ENCODE measurements around the gene CACTIN. TPM values are rescaled to one million over a fixed set of nuclear protein-coding genes. Genes with fewer than 3 reads are reported as not detected.
"Not testable (repeated sequence)": the region's sequence is repeated elsewhere in the genome, so short reads cannot be mapped to it uniquely, and the experiment has no call there.

Gene CACTIN
- total RNA-seq, 3 donors from 2014 or later = 22.4 to 26.8 (median 22.6) TPM

- intact Hi-C loops (cut with DNase I, micrococcal nuclease) = no loop called here
- H3K4me3 ChIP-seq = no peak overlapping the region
- TF ChIP-seq CTCF (IDR thresholded peaks at IDR 0.05) = no peak
These were observed 40.4 kb downstream of the CACTIN start for GRCh38 chr19:3586127-3586626.

GRCh38 chr19:3585301-3586126 lies 41.1 kb downstream of the CACTIN start, which contains the start of gene GIPC3:
Gene GIPC3 (plus strand): TSS chr19:3585478. CDS start chr19:3585598, 120 bp downstream.
- ATAC-seq = no peak

More at GRCh38 chr19:3586127-3586626, 40.4 kb downstream of the CACTIN start:
- H3K36me3 ChIP-seq (ENCODE audit: low read depth) = no peaks in the 10 kb centered on the region
- DNase-seq = no peak
- no peak for ATAC-seq
- no peaks in the 10 kb centered on the region for H3K4me1 ChIP-seq (ENCODE audit: low read depth)
- no peaks in the 10 kb centered on the region for H3K9me3 ChIP-seq

GRCh38 chr19:3584036-3584802 lies 42.4 kb downstream of the CACTIN start:
- H3K36me3 ChIP-seq (ENCODE audit: low read depth); ATAC-seq; H3K4me1 ChIP-seq (ENCODE audit: low read depth); intact Hi-C loops (cut with DNase I, micrococcal nuclease); DNase-seq; H3K4me3 ChIP-seq; H3K9me3 ChIP-seq: not testable (repeated sequence)

More at GRCh38 chr19:3585301-3586126, 41.1 kb downstream of the CACTIN start, which contains the start of gene GIPC3:
- no peaks in the 10 kb centered on the region for H3K4me1 ChIP-seq (ENCODE audit: low read depth)
- H3K9me3 ChIP-seq = no peaks in the 10 kb centered on the region
- H3K4me3 ChIP-seq = no peak within 1 kb of the TSS
- intact Hi-C loops (cut with DNase I, micrococcal nuclease) = no loop called here
- no peaks in the 10 kb centered on the region for H3K36me3 ChIP-seq (ENCODE audit: low read depth)
- DNase-seq = no peak
- no peak for TF ChIP-seq CTCF (IDR thresholded peaks at IDR 0.05)

GRCh38 chr19:3581792-3582191 lies 44.8 kb downstream of the CACTIN start:
- not testable (repeated sequence) for ATAC-seq

GRCh38 chr19:3580156-3580934 lies 46.2 kb downstream of the CACTIN start:
- no peak for ATAC-seq

More at GRCh38 chr19:3581792-3582191, 44.8 kb downstream of the CACTIN start:
- H3K4me3 ChIP-seq; intact Hi-C loops (cut with DNase I, micrococcal nuclease); H3K4me1 ChIP-seq (ENCODE audit: low read depth); DNase-seq; H3K9me3 ChIP-seq; H3K36me3 ChIP-seq (ENCODE audit: low read depth): not testable (repeated sequence)

More at GRCh38 chr19:3580156-3580934, 46.2 kb downstream of the CACTIN start:
- intact Hi-C loops (cut with DNase I, micrococcal nuclease) = no loop called here
- peak in 1 of 3 donors; percentile 10 for DNase-seq
- H3K36me3 ChIP-seq (ENCODE audit: low read depth) = no peaks in the 10 kb centered on the region
- no peaks in the 10 kb centered on the region for H3K9me3 ChIP-seq
- H3K4me3 ChIP-seq = no peak overlapping the region
- no peak for TF ChIP-seq CTCF (IDR thresholded peaks at IDR 0.05)
- H3K4me1 ChIP-seq (ENCODE audit: low read depth) = peaks cover 14% of the 10 kb centered on the region

All from mucosa of descending colon (tissue), 3 donors.